Activated CD4-positive, alpha-beta memory T cell treated with anti-CD3 and anti-CD28 coated beads for 36 hours (primary cell): ENCODE data around the gene WNT3. TPM values are rescaled to one million over a fixed set of nuclear protein-coding genes. Genes with fewer than 3 reads are reported as not detected.

Source experiments
- CTCF ChIA-PET: fragments of 350-600 bp; sonication (Branson Sonifier 250); formaldehyde crosslinking; loops from one replicate; lab custom pipeline; 2021; ENCODE audit warnings: antibody characterized with exemption, inconsistent platforms; lab: Charles Lee
- POLR2A ChIA-PET: fragments of 350-600 bp; sonication (Branson Sonifier 250); formaldehyde crosslinking; loops from one replicate; lab custom pipeline; 2021; ENCODE audit warnings: antibody characterized with exemption; lab: Charles Lee
- DNase-seq: peaks from one replicate; pipeline ENCODE4 v3.0.0-alpha.2; 2020
- H3K27ac Mint-ChIP-seq: one replicate; pipeline ENCODE4 v1.8.0; 2021; ENCODE audit warnings: mixed read lengths
- H3K27me3 Mint-ChIP-seq: one replicate; pipeline ENCODE4 v1.8.0; 2021; ENCODE audit warnings: mixed read lengths
- H3K36me3 Mint-ChIP-seq: one replicate; pipeline ENCODE4 v1.8.0; 2021; ENCODE audit warnings: mixed read lengths
- H3K4me1 Mint-ChIP-seq: one replicate; pipeline ENCODE4 v1.8.0; 2021; ENCODE audit warnings: low read depth, mixed read lengths
- H3K4me3 Mint-ChIP-seq: one replicate; pipeline ENCODE4 v1.8.0; 2021; ENCODE audit warnings: mild to moderate bottlenecking, mixed read lengths
- H3K9me3 Mint-ChIP-seq: one replicate; pipeline ENCODE4 v1.8.0; 2021; ENCODE audit warnings: mixed read lengths
- intact Hi-C: fragments of 100-400 bp; cut with micrococcal nuclease; formaldehyde crosslinking; loops from one replicate; pipeline ENCODE4 v1.15.1; 2023
- total RNA-seq, 2 experiments: library from RNA; stranded (reverse); gene quantifications; one replicate each; pipeline ENCODE4 v1.2.3, GENCODE V29; 2021

Gene WNT3, protein sequence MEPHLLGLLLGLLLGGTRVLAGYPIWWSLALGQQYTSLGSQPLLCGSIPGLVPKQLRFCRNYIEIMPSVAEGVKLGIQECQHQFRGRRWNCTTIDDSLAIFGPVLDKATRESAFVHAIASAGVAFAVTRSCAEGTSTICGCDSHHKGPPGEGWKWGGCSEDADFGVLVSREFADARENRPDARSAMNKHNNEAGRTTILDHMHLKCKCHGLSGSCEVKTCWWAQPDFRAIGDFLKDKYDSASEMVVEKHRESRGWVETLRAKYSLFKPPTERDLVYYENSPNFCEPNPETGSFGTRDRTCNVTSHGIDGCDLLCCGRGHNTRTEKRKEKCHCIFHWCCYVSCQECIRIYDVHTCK
- total RNA-seq, result under 1 TPM; 0.12 to 0.19 TPM

- CTCF ChIA-PET, result no interaction called here
- Mint-ChIP-seq H3K4me3 (peak within 1 kb of the TSS; percentile 61), H3K4me1 (peaks cover 15% of the 10 kb centered on the region), H3K36me3 (no peaks in the 10 kb centered on the region), H3K27me3 (peaks cover 73% of the 10 kb centered on the region), H3K9me3 (no peaks in the 10 kb centered on the region), H3K27ac (no peak within 1 kb of the TSS)
- intact Hi-C loops, result loop anchor here (5.0 kb wide), 1 partner anchor 46 kb away; no protein-coding TSS in a partner anchor
- POLR2A ChIA-PET, result no interaction called here
- DNase-seq, result peak; percentile 72
These were observed at the start of gene WNT3 for GRCh38 chr17:46818316-46818928. Gene WNT3 (minus strand): TSS chr17:46818692. CDS start chr17:46818597, 95 bp downstream.

- no peak overlapping the region for H3K4me3 Mint-ChIP-seq
- no peak for DNase-seq
- H3K36me3 Mint-ChIP-seq, result no peaks in the 10 kb centered on the region
- no peaks in the 10 kb centered on the region for H3K9me3 Mint-ChIP-seq
- peaks cover 22% of the 10 kb centered on the region for H3K27me3 Mint-ChIP-seq
- intact Hi-C loops, result no loop called here
- H3K4me1 Mint-ChIP-seq, result no peaks in the 10 kb centered on the region
- ChIA-PET POLR2A (no interaction called here), CTCF (no interaction called here)
- H3K27ac Mint-ChIP-seq, result no peak overlapping the region
These were observed 48.3 kb upstream of the WNT3 start for GRCh38 chr17:46866747-46867146.

GRCh38 chr17:46866325-46866724 is 47.8 kb upstream of the WNT3 start:
- H3K9me3 Mint-ChIP-seq, result no peaks in the 10 kb centered on the region
- H3K36me3 Mint-ChIP-seq, result no peaks in the 10 kb centered on the region
- CTCF ChIA-PET, result interaction anchor here (1.7 kb wide), 1 partner anchor 24 kb away, joined by 5 read pairs; no protein-coding TSS in a partner anchor

DNA sequence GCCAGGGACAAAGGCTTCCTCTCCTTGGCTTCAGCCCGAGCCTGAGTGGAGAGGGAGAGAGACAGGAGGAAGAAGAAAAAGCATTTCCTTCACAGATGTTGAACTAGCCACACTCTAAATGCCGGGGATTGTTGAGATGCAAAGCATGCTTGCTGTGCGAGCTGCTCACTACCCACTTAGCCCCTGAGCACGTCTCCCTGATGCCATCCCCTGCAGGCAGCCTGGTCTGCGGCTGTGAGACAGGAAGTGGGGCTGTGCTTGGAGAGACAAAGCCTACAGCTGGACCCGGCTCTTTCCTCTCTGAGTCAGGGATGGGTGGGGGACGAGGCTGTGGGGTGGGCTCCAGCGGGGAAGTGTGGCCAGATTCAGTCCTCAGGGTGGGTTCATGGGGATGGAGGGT is 46.6 kb upstream of the WNT3 start:
- ChIA-PET POLR2A (no interaction called here), CTCF (interaction anchor here (1.7 kb wide), 1 partner anchor 23 kb away, joined by 5 read pairs; no protein-coding TSS in a partner anchor)
- no peak overlapping the region for H3K4me3 Mint-ChIP-seq
- no peaks in the 10 kb centered on the region for H3K36me3 Mint-ChIP-seq
- no peak for DNase-seq
- peaks cover 22% of the 10 kb centered on the region for H3K27me3 Mint-ChIP-seq
- H3K27ac Mint-ChIP-seq, result no peak overlapping the region
- H3K4me1 Mint-ChIP-seq, result no peaks in the 10 kb centered on the region
- H3K9me3 Mint-ChIP-seq, result no peaks in the 10 kb centered on the region
- intact Hi-C loops, result no loop called here

More at GRCh38 chr17:46866325-46866724, 47.8 kb upstream of the WNT3 start:
- no peak for DNase-seq
- H3K4me3 Mint-ChIP-seq, result no peak overlapping the region
- no peak overlapping the region for H3K27ac Mint-ChIP-seq
- POLR2A ChIA-PET, result no interaction called here
- peaks cover 22% of the 10 kb centered on the region for H3K27me3 Mint-ChIP-seq
- intact Hi-C loops, result no loop called here
- H3K4me1 Mint-ChIP-seq, result no peaks in the 10 kb centered on the region

- POLR2A ChIA-PET, result no interaction called here
- Mint-ChIP-seq H3K27ac (no peak overlapping the region), H3K27me3 (peaks cover 22% of the 10 kb centered on the region), H3K36me3 (no peaks in the 10 kb centered on the region), H3K9me3 (no peaks in the 10 kb centered on the region), H3K4me1 (no peaks in the 10 kb centered on the region), H3K4me3 (no peak overlapping the region)
- intact Hi-C loops, result no loop called here
- CTCF ChIA-PET, result no interaction called here
- no peak for DNase-seq
These were observed 45.1 kb upstream of the WNT3 start for GRCh38 chr17:46863383-46864121.

- CTCF ChIA-PET, result no interaction called here
- intact Hi-C loops, result no loop called here
- Mint-ChIP-seq H3K9me3 (no peaks in the 10 kb centered on the region), H3K4me1 (no peaks in the 10 kb centered on the region), H3K4me3 (no peak overlapping the region), H3K27ac (no peak overlapping the region), H3K27me3 (peaks cover 24% of the 10 kb centered on the region), H3K36me3 (no peaks in the 10 kb centered on the region)
- no peak for DNase-seq
- POLR2A ChIA-PET, result no interaction called here
These were observed 44.5 kb upstream of the WNT3 start for GRCh38 chr17:46862949-46863348.

DNA sequence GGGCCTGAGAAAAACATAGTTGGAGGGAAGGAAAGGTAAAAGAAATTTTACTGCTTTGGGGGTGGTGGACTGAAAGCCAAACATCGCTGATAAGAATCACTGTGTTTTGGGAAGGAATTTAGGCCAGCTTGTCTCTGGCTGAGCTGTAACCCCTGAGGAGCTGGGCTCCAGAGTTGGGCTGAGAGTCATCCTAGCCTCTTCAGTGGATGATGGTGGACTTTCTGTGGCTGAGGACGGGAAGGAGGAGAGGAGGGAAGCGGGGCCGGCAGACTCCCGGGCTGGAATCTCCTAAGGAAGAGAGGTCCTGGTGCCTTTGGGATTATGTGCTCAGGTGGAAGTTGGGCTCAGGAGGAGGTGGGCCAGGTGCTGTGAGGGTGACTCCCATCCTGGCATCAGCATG is 41.5 kb upstream of the WNT3 start:
- no peak overlapping the region for H3K27ac Mint-ChIP-seq
- ChIA-PET CTCF (no interaction called here), POLR2A (no interaction called here)
- H3K36me3 Mint-ChIP-seq, result no peaks in the 10 kb centered on the region
- H3K4me1 Mint-ChIP-seq, result no peaks in the 10 kb centered on the region
- DNase-seq, result no peak
- H3K4me3 Mint-ChIP-seq, result no peak overlapping the region
- intact Hi-C loops, result no loop called here
- H3K9me3 Mint-ChIP-seq, result no peaks in the 10 kb centered on the region
- peaks cover 25% of the 10 kb centered on the region for H3K27me3 Mint-ChIP-seq

DNA sequence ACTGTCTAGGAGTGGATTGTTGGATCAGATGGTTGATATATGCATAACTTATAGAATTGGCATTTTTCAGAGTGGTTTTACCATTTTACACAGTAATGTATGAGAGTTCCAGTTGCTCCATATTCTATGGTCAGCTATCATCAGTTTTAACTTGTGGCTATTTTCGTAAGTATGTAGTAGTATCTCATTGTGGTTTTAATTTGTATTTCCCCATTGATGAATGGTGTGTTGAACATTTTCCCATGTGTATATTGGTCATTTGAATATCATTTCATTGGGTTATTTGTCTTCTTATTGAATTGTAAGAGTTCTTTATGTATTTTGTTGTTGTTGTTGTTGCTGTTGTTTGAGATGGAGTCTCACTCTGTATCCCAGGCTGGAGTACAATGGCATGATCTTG is 39.1 kb upstream of the WNT3 start:
- ChIA-PET CTCF (no interaction called here), POLR2A (no interaction called here)
- Mint-ChIP-seq H3K9me3 (no peaks in the 10 kb centered on the region), H3K27ac (no peak overlapping the region), H3K36me3 (no peaks in the 10 kb centered on the region), H3K27me3 (peaks cover 30% of the 10 kb centered on the region), H3K4me1 (no peaks in the 10 kb centered on the region), H3K4me3 (no peak overlapping the region)
- DNase-seq, result no peak
- intact Hi-C loops, result no loop called here

- H3K27me3 Mint-ChIP-seq, result peaks cover 51% of the 10 kb centered on the region
- CTCF ChIA-PET, result interaction anchor here (0.9 to 2.1 kb wide), 2 partner anchors 19 to 87 kb away, joined by 3 to 5 read pairs; no protein-coding TSS in a partner anchor
These were observed 36.5 kb upstream of the WNT3 start for GRCh38 chr17:46854948-46855347.

GRCh38 chr17:46854515-46854914 is 36.0 kb upstream of the WNT3 start:
- intact Hi-C loops, result no loop called here
- H3K4me1 Mint-ChIP-seq, result peaks cover 3% of the 10 kb centered on the region
- H3K27me3 Mint-ChIP-seq, result peaks cover 53% of the 10 kb centered on the region
- no peak overlapping the region for H3K27ac Mint-ChIP-seq
- DNase-seq, result no peak
- CTCF ChIA-PET, result interaction anchor here (0.9 to 2.2 kb wide), 4 partner anchors 12 to 88 kb away, joined by 3 to 10 read pairs (median 4); no protein-coding TSS in a partner anchor
- H3K4me3 Mint-ChIP-seq, result no peak overlapping the region
- POLR2A ChIA-PET, result no interaction called here
- H3K36me3 Mint-ChIP-seq, result no peaks in the 10 kb centered on the region
- H3K9me3 Mint-ChIP-seq, result no peaks in the 10 kb centered on the region

More at GRCh38 chr17:46854948-46855347, 36.5 kb upstream of the WNT3 start:
- intact Hi-C loops, result no loop called here
- Mint-ChIP-seq H3K4me3 (no peak overlapping the region), H3K4me1 (peaks cover 3% of the 10 kb centered on the region), H3K9me3 (no peaks in the 10 kb centered on the region), H3K36me3 (no peaks in the 10 kb centered on the region), H3K27ac (no peak overlapping the region)
- POLR2A ChIA-PET, result no interaction called here
- no peak for DNase-seq

DNA sequence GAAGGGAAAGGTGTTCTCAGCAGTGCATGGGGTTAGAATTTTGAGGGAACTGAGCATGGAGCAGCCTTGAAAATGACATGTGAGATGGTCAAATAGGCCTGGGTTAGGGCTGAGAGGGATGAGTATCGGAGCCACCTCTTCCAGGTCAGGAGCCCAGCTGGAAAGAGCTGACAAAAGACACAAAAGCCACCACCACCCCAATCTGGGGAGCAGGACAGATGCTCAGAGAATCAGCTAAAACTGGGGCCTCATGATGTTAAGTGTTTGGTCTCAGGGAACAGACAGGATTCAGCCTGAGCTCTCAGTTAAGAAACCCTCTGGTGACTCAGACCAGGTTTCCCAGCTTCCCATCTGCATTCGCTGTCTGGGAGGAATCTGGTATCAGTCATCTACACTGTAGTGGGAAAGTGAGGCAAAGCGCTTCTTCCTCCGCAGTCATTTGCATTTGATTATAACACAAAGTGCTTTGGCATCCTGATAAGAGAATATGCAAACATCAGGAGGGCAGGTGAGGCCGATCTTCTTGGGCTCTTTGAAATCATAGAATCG is 35.5 kb upstream of the WNT3 start:
- CTCF ChIA-PET, result interaction anchor here (0.9 to 2.2 kb wide), 4 partner anchors 11 to 88 kb away, joined by 3 to 10 read pairs (median 4); no protein-coding TSS in a partner anchor
- intact Hi-C loops, result no loop called here

More for the DNA sequence above, 35.5 kb upstream of the WNT3 start:
- no peak for DNase-seq
- Mint-ChIP-seq H3K27ac (no peak overlapping the region), H3K9me3 (no peaks in the 10 kb centered on the region), H3K4me3 (no peak overlapping the region), H3K36me3 (no peaks in the 10 kb centered on the region), H3K27me3 (peaks cover 56% of the 10 kb centered on the region), H3K4me1 (peaks cover 3% of the 10 kb centered on the region)
- POLR2A ChIA-PET, result no interaction called here
